Measurements from ENCODE around the gene RPP30. TPM values are rescaled to one million over a fixed set of nuclear protein-coding genes. Genes with fewer than 3 reads are reported as not detected.

The RPP30 gene
- total RNA-seq, 3 donors from 2014 or later, result 31.8 to 48.7 (median 40.3) TPM

GRCh38 chr10:90919683-90920574 is 48.2 kb downstream of the RPP30 start:
- Histone ChIP-seq H3K4me3 (no peak overlapping the region), H3K27me3 (no peaks in the 10 kb centered on the region), H3K27ac (no peak overlapping the region), H3K9me3 (no peaks in the 10 kb centered on the region), H3K4me1 (no peaks in the 10 kb centered on the region), H3K36me3 (no peaks in the 10 kb centered on the region)
- DNase-seq (ENCODE audit: low spot score in 2 of 2), result no peak
- no peak for TF ChIP-seq POLR2A (IDR thresholded peaks at IDR 0.05)
- no peak for TF ChIP-seq POLR2AphosphoS5 (IDR thresholded peaks at IDR 0.05)
- TF ChIP-seq, protein P1, sequence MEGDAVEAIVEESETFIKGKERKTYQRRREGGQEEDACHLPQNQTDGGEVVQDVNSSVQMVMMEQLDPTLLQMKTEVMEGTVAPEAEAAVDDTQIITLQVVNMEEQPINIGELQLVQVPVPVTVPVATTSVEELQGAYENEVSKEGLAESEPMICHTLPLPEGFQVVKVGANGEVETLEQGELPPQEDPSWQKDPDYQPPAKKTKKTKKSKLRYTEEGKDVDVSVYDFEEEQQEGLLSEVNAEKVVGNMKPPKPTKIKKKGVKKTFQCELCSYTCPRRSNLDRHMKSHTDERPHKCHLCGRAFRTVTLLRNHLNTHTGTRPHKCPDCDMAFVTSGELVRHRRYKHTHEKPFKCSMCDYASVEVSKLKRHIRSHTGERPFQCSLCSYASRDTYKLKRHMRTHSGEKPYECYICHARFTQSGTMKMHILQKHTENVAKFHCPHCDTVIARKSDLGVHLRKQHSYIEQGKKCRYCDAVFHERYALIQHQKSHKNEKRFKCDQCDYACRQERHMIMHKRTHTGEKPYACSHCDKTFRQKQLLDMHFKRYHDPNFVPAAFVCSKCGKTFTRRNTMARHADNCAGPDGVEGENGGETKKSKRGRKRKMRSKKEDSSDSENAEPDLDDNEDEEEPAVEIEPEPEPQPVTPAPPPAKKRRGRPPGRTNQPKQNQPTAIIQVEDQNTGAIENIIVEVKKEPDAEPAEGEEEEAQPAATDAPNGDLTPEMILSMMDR (IDR thresholded peaks at IDR 0.05), result no peak
- intact Hi-C loops (cut with DNase I; ENCODE audit: low total_unique reads), result no loop called here

DNA sequence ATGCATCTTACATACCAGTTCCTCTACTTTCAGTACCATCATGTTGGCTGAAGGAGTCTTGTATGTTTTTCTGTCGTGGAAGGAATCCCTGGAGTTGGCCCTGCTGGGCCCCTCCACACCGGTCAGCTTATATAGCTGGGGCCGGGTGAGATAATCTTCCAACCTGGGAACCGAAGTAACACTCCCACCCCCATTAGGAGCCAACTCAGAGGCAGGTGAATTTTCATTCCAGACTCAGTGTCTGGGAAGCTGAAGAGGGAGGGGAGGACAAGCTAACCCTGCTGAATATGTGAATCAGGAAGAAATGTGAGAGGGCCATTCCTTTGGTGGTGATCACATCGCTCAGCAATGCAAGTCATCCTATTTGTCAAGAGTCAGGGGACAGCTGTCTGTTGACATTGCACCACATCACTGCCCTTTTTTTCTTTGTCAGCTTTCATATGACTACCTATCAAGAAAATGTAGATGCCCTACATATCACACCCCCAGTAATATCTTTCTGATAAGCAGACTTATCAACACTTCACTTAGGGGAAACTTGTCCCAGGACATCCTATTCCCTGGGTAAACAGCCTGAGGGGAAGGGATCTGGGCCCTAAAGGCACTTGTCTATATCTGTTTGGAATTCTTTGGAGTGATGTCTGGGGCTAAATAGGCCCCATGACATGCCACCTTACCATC is 49.4 kb downstream of the RPP30 start, which contains the start of gene ANKRD1:
ANKRD1 (minus strand) TSS at position 102 of the 681 bp plus-strand sequence; CDS start at position 42, 60 bp downstream.
- H3K4me1 ChIP-seq, result no peaks in the 10 kb centered on the region
- DNase-seq (ENCODE audit: low spot score in 2 of 2), result no peak
- intact Hi-C loops (cut with DNase I; ENCODE audit: low total_unique reads), result no loop called here
- H3K9me3 ChIP-seq, result no peaks in the 10 kb centered on the region
- no peak within 1 kb of the TSS for H3K4me3 ChIP-seq
- H3K36me3 ChIP-seq, result no peaks in the 10 kb centered on the region
- TF ChIP-seq POLR2AphosphoS5 (IDR thresholded peaks at IDR 0.05), result no peak
- no peak for TF ChIP-seq POLR2A (IDR thresholded peaks at IDR 0.05)
- TF ChIP-seq, protein P1 (IDR thresholded peaks at IDR 0.05), result no peak
- H3K27me3 ChIP-seq, result no peaks in the 10 kb centered on the region
- no peak within 1 kb of the TSS for H3K27ac ChIP-seq

DNA sequence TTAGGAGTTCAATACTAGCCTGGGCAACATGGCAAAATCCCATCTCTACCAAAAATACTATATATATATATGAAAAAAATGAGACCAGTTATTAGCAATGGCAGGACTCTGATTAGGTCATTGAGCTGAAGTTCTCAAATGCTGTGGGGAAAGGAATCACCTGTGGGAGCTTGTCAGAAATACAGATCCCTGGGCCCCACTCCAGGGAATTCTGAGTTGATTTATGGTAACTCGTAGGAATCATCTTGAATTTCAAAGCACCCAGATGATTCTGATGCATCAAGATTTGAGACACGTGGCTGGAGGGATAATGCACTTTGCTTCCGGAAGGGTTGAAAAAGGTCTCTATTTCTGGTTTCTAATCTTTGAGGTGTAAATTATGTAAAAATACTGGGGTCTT is 50.1 kb downstream of the RPP30 start:
- intact Hi-C loops (cut with DNase I; ENCODE audit: low total_unique reads), result no loop called here
- TF ChIP-seq, protein P1 (IDR thresholded peaks at IDR 0.05), result no peak
- TF ChIP-seq POLR2AphosphoS5 (IDR thresholded peaks at IDR 0.05) (no peak), POLR2A (IDR thresholded peaks at IDR 0.05) (no peak)
- no peaks in the 10 kb centered on the region for H3K4me1 ChIP-seq
- no peaks in the 10 kb centered on the region for H3K9me3 ChIP-seq
- no peak overlapping the region for H3K27ac ChIP-seq
- H3K36me3 ChIP-seq, result no peaks in the 10 kb centered on the region
- no peaks in the 10 kb centered on the region for H3K27me3 ChIP-seq
- no peak overlapping the region for H3K4me3 ChIP-seq
- DNase-seq (ENCODE audit: low spot score in 2 of 2), result no peak

GRCh38 chr10:90923111-90923731 is 51.4 kb downstream of the RPP30 start:
- Histone ChIP-seq H3K27ac (no peak overlapping the region), H3K4me1 (no peaks in the 10 kb centered on the region), H3K27me3 (no peaks in the 10 kb centered on the region), H3K4me3 (no peak overlapping the region), H3K36me3 (no peaks in the 10 kb centered on the region), H3K9me3 (no peaks in the 10 kb centered on the region)
- no peak for DNase-seq (ENCODE audit: low spot score in 2 of 2)
- no peak for TF ChIP-seq POLR2AphosphoS5 (IDR thresholded peaks at IDR 0.05)
- TF ChIP-seq, protein P1 (IDR thresholded peaks at IDR 0.05), result no peak
- TF ChIP-seq POLR2A (IDR thresholded peaks at IDR 0.05), result no peak
- intact Hi-C loops (cut with DNase I; ENCODE audit: low total_unique reads), result no loop called here
